ENCODE results near the gene NNMT.

NNMT gene

DNA sequence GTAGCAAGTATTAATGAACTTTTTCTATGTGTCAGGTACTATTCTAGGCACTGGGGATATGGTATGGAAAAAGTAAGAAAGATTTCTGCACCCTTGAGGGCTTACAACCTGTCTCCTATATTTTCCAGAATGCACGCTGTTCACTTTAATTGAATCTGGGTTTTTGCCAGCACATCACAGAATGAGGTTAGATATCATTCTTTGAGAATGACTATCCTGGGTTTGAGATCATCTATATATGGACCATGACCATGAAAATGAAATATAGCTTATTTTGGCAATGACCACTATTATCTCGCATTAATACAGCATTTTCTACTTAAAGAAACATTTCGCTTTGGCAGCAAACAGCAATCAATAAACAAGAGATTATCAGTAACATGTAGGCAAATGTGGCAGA, 57.2 kb downstream of the NNMT start:
- DNase-seq = no peak

- DNase-seq = no peak
Observed at GRCh38 chr11:114354076-114354475, 57.9 kb downstream of the NNMT start.

GRCh38 chr11:114358716-114359115, 62.5 kb downstream of the NNMT start:
- DNase-seq = no peak

DNA sequence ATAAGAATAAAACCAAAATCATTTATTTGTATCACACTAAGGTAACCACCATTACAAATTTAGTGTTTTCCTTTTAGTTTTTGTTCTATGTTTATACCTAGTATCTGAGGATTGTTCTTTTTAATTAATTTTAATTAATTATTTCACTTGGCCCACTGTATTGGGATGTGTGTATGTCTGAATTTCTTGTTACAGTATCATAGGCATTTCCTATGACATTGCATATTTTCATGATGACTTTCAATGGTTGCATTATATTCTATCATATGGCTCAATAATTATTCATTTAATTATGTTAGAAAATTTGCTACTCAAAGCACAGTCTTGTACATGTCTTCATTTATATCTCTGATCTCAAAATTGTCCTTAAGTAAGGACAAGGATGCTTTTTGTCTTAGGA, 63.1 kb downstream of the NNMT start:
- no peak for DNase-seq

GRCh38 chr11:114362326-114362725, 66.1 kb downstream of the NNMT start:
- no peak for DNase-seq

GRCh38 chr11:114362958-114363357, 66.8 kb downstream of the NNMT start:
- DNase-seq = no peak
